Tibial nerve (tissue), 4 donors: ENCODE results near the gene CMKLR1. TPM values are rescaled to one million over a fixed set of nuclear protein-coding genes. Genes with fewer than 3 reads are reported as not detected.

Experiments used
- DNase-seq, 2 donors: peaks; one replicate each; pipeline ENCODE4 v3.0.0-alpha.2; 2019; ENCODE audit warnings: low spot score in 2 of 2
- H3K27ac ChIP-seq, 4 donors: fragments of 200-600 bp; sonication (generic) in 3 of 4; one replicate each; pipeline ENCODE4 v1.5.1; 2017 to 2019; ENCODE audit warnings: mild to moderate bottlenecking in 1 of 4
- H3K27me3 ChIP-seq, 2 donors: fragments of 200-600 bp; sonication (generic) in 1 of 2; one replicate each; pipeline versions ENCODE4 v1.5.1 to v1.6.0; 2017 to 2019
- H3K36me3 ChIP-seq, 3 donors: fragments of 200-600 bp; sonication (generic); one replicate each; pipeline ENCODE4 v1.5.1; 2018 to 2019
- H3K4me1 ChIP-seq, 4 donors: fragments of 200-600 bp; sonication (generic) in 3 of 4; one replicate each; pipeline ENCODE4 v1.5.1; 2017 to 2019
- H3K4me3 ChIP-seq, 4 donors: fragments of 200-600 bp; sonication (generic) in 3 of 4; one replicate each; pipeline ENCODE4 v1.5.1; 2017 to 2019; ENCODE audit warnings: mild to moderate bottlenecking in 1 of 4, moderate library complexity in 1 of 4
- H3K9me3 ChIP-seq, 4 donors: fragments of 200-600 bp; sonication (generic) in 3 of 4; one replicate each; pipeline ENCODE4 v1.5.1; 2017 to 2019
- EP300 ChIP-seq, 2 donors: sonication (generic); formaldehyde crosslinking; IDR thresholded peaks; one replicate each; pipeline ENCODE4 v1.6.1; 2017; ENCODE audit warnings: antibody characterized with exemption in 2 of 2, mild to moderate bottlenecking in 1 of 2
- POLR2A ChIP-seq, 2 donors: fragments of 450-650 bp; IDR thresholded peaks; one replicate each; pipeline ENCODE4 v1.6.1; 2017; ENCODE audit warnings: antibody characterized with exemption in 2 of 2, mild to moderate bottlenecking in 2 of 2, moderate library complexity in 2 of 2
- WGBS, 2 donors: methylation state at CpG; one replicate each; pipeline ENCODE4 v1.1.5; 2018; 5-methylcytosine and 5-hydroxymethylcytosine counted together
- total RNA-seq, 4 donors: library from RNA; depleted of rRNA; stranded (reverse); fragments of >200 nt; gene quantifications; one replicate each; pipeline ENCODE4 v1.1.0, GENCODE V29; 2016
- TF ChIP-seq, protein P1 (sequence below), 5 experiments: fragments of 200-600 bp in 3 of 5; fragments of 450-650 bp in 2 of 5; sonication (generic) in 3 of 5; IDR thresholded peaks; one replicate each; pipeline ENCODE4 v1.5.1; 2016 to 2019; ENCODE audit warnings: antibody characterized with exemption in 5 of 5, mild to moderate bottlenecking in 3 of 5, moderate library complexity in 2 of 5

Gene CMKLR1, protein sequence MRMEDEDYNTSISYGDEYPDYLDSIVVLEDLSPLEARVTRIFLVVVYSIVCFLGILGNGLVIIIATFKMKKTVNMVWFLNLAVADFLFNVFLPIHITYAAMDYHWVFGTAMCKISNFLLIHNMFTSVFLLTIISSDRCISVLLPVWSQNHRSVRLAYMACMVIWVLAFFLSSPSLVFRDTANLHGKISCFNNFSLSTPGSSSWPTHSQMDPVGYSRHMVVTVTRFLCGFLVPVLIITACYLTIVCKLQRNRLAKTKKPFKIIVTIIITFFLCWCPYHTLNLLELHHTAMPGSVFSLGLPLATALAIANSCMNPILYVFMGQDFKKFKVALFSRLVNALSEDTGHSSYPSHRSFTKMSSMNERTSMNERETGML
- total RNA-seq = 10 to 100 TPM in 3 of 4 donors, 1 to 10 TPM in 1; 7.1 to 23.2 (median 18.8) TPM

DNA sequence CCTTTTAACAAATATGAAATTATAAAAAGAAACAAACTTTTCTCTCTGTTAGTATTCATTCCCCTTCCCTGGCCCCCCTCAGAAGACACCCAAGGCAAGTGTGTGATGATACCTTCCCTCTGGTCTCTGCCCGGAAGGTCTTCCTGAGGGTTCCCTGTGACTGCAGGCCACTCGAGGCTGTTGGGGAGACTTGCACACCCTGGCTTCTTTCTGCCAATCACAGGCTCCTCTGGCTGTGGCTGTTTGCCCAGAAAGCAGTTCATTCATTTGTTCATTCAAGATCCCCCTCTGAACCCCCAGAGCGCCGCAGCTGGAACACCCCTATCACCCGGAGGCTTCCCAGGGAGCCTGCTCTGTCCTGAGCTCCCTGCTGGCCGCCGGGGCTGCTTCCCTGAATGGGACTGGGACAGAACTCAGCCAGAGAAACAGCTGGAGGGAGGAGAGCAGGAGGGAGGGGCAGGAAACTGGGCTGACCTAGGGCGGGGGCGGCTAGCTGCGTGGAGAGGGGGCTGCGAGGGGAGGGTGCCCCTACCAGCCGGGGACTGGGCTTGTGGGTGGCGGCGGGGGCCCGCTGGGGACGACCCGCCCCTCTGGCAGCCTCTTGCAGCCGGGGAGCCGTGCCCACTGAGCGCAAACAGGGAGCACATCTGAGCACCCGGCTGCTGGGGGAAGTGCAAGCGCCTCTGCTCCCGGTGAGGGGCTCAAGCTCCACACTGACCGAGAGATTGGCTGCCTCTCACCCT, at the start of gene CMKLR1:
CMKLR1 (minus strand) TSS at position 397 of the 743 bp plus-strand sequence. CDS start 45,720 bp downstream, outside the sequence.
- Histone ChIP-seq H3K27me3 (no peaks in the 10 kb centered on the region), H3K4me3 (peak within 1 kb of the TSS; percentile 2 to 48 (median 24)), H3K9me3 (no peaks in the 10 kb centered on the region), H3K36me3 (no peaks in the 10 kb centered on the region), H3K4me1 (peaks cover 0 to 40% (median 7%) of the 10 kb centered on the region in 4 donors), H3K27ac (peak within 1 kb of the TSS; percentile 28 to 66 (median 54))
- 1 to 5% methylated on average over 8 to 21 of the region's 24 CpGs for WGBS, 2 donors
- TF ChIP-seq EP300 (IDR thresholded peaks at IDR 0.05) (peak in 1 of 2 donors; percentile 8), POLR2A (IDR thresholded peaks at IDR 0.05) (no peak)
- TF ChIP-seq, protein P1, sequence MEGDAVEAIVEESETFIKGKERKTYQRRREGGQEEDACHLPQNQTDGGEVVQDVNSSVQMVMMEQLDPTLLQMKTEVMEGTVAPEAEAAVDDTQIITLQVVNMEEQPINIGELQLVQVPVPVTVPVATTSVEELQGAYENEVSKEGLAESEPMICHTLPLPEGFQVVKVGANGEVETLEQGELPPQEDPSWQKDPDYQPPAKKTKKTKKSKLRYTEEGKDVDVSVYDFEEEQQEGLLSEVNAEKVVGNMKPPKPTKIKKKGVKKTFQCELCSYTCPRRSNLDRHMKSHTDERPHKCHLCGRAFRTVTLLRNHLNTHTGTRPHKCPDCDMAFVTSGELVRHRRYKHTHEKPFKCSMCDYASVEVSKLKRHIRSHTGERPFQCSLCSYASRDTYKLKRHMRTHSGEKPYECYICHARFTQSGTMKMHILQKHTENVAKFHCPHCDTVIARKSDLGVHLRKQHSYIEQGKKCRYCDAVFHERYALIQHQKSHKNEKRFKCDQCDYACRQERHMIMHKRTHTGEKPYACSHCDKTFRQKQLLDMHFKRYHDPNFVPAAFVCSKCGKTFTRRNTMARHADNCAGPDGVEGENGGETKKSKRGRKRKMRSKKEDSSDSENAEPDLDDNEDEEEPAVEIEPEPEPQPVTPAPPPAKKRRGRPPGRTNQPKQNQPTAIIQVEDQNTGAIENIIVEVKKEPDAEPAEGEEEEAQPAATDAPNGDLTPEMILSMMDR (IDR thresholded peaks at IDR 0.05) = no peak
- DNase-seq = peak in 1 of 2 donors; percentile 34

DNA sequence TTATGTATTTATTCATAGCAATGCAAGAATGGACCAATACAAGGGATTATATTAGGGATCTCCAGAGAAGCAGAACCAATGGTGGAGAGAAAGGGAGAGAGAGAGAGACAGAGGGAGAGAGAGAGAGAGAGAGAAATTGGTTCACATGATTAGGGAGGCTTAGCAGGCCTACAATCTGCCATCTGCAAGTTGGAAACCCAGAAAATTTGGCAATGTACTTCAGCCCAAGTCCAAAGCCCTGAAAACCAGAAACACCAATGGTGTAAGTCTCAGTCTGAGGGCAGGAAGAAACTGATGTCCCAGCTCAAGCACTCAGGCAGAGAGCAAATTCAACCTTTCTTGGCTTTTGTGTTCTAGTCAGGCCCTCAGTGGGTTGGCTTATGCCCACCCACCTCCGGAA, 48.7 kb upstream of the CMKLR1 start:
- no peak overlapping the region for H3K27ac ChIP-seq
- DNase-seq = no peak
- H3K4me3 ChIP-seq = no peak overlapping the region
- 76 to 81% methylated on average over 1 of the region's 1 CpG for WGBS, 2 donors
- H3K4me1 ChIP-seq = no peaks in the 10 kb centered on the region
- H3K27me3 ChIP-seq = no peaks in the 10 kb centered on the region
- peaks cover 0 to 14% (median 0%) of the 10 kb centered on the region in 4 donors for H3K9me3 ChIP-seq
- TF ChIP-seq EP300 (IDR thresholded peaks at IDR 0.05) = no peak
- no peaks in the 10 kb centered on the region for H3K36me3 ChIP-seq

DNA sequence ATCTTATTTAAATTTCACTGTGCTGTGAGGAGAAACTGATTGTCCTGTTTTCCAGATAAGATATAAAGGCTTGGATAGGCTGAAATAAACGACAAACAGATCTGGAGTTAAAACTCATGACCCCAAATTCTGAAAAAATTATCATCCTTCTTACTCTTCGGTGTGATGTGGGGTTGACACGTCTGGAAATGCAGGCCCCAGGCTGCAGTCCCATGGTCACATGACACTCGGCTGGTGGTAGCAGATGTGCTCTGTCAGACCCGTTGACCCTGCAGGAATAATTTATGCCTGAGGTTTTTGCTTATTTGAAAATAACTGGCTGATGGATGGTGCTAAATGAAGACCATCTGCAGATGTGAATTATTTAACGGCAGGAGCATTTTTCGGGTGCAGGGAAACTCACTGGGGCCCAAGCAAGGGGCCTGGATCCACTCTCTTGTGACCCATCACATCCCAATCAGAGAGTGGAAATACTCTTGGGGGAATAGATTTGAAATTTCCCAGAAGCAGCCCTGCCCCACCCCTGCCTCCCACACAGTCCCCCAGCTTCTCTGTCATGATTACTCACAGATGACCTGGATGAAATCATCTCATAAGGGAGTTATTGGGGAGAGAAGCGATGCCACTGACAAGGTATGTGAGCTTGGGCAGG, 47.7 kb upstream of the CMKLR1 start:
- no peak for DNase-seq
- Histone ChIP-seq H3K4me3 (no peak overlapping the region), H3K27ac (no peak overlapping the region), H3K4me1 (no peaks in the 10 kb centered on the region), H3K9me3 (peaks cover 0 to 14% (median 0%) of the 10 kb centered on the region in 4 donors), H3K36me3 (no peaks in the 10 kb centered on the region), H3K27me3 (no peaks in the 10 kb centered on the region)
- TF ChIP-seq EP300 (IDR thresholded peaks at IDR 0.05) (no peak), POLR2A (IDR thresholded peaks at IDR 0.05) (no peak)
- TF ChIP-seq, protein P1 (IDR thresholded peaks at IDR 0.05) = no peak
- 33 to 34% methylated on average over 8 of the region's 8 CpGs for WGBS, 2 donors

DNA sequence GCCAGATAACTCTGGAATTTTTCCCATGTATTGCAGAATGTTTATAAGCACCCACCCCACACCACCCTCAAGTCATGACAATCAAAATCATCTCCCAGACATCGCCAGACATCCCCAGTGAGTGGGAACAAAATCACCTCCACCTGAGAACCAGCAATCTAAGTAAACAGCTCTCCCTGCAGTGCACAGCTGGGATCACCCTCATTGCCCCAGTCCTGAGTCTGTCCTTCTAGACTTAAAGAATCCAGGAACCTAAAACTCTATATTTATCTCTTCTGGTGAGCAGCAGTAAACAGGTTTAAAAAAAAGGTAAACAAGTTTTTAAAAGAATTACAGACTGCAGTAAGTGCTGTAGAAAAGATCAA, 43.3 kb upstream of the CMKLR1 start:
- Histone ChIP-seq H3K4me1 (no peaks in the 10 kb centered on the region), H3K36me3 (no peaks in the 10 kb centered on the region), H3K9me3 (peaks cover 0 to 23% (median 0%) of the 10 kb centered on the region in 4 donors), H3K4me3 (no peak overlapping the region), H3K27me3 (no peaks in the 10 kb centered on the region), H3K27ac (no peak overlapping the region)
- 72 to 75% methylated on average over 1 of the region's 1 CpG for WGBS, 2 donors
- DNase-seq = no peak
- no peak for TF ChIP-seq EP300 (IDR thresholded peaks at IDR 0.05)
- TF ChIP-seq, protein P1 (IDR thresholded peaks at IDR 0.05) = no peak

DNA sequence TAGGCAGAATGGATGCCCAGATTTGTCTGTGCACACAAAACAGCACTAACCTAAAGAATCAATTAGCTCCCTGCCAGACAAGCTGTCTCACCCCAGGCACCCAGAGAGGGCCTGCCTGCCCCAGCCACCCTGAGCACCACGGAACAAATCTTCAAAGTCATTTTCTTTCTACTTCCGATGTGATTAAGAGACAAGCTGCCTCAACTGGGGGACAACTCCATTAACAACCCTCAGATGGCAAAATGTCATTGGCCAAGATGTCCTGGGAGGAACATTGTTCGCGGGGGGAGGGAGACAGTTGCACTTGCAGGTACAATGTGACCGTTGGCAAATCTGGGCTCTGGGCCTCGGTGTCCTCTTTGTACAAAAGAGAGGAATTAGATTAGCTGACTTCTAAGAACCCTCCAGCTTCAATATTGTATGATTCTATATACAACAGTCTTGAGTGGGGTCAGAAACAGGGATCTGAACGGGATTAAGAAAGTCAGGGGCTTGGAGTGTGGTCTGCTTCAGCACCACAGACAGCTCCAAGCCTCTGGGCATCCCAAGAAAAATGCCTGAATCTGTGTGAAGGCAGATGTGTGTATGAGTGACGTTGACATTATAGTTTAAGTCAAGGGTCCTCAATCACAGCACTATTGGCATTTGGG, 42.8 kb upstream of the CMKLR1 start:
- H3K36me3 ChIP-seq = no peaks in the 10 kb centered on the region
- TF ChIP-seq POLR2A (IDR thresholded peaks at IDR 0.05) = no peak
- TF ChIP-seq, protein P1 (IDR thresholded peaks at IDR 0.05) = no peak
- no peak for TF ChIP-seq EP300 (IDR thresholded peaks at IDR 0.05)
- WGBS, 2 donors = 40 to 49% methylated on average over 8 of the region's 8 CpGs
- H3K27ac ChIP-seq = no peak overlapping the region
- no peak for DNase-seq
- no peak overlapping the region for H3K4me3 ChIP-seq
- H3K27me3 ChIP-seq = no peaks in the 10 kb centered on the region
- peaks cover 0 to 23% (median 0%) of the 10 kb centered on the region in 4 donors for H3K9me3 ChIP-seq
- H3K4me1 ChIP-seq = no peaks in the 10 kb centered on the region
